ENCODE results near the gene FTCDNL1. TPM values are rescaled to one million over a fixed set of nuclear protein-coding genes. Genes with fewer than 3 reads are reported as not detected.
A peak's percentile ranks its signal among the peaks of the same experiment; 100 is the strongest.

The FTCDNL1 gene
- total RNA-seq, 1 experiment from 2014 or later: 13.7 TPM

GRCh38 chr2:199848389-199849130, 2.4 kb downstream of the FTCDNL1 start:
- in situ Hi-C loops (cut with HindIII; ENCODE audit: low pct_unique_long_range_greater_than_20kb, low sequenced_read_pairs): no loop called here

GRCh38 chr2:199847181-199847864, 3.7 kb downstream of the FTCDNL1 start:
- DNase-seq (ENCODE audit: low read depth): no peak
- in situ Hi-C loops (cut with HindIII; ENCODE audit: low pct_unique_long_range_greater_than_20kb, low sequenced_read_pairs): no loop called here

More at GRCh38 chr2:199848389-199849130, 2.4 kb downstream of the FTCDNL1 start:
- DNase-seq (ENCODE audit: low read depth): no peak

- in situ Hi-C loops (cut with HindIII; ENCODE audit: low pct_unique_long_range_greater_than_20kb, low sequenced_read_pairs): no loop called here
- DNase-seq (ENCODE audit: low read depth): no peak
These were observed 8.2 kb downstream of the FTCDNL1 start for GRCh38 chr2:199842631-199843395.

- in situ Hi-C loops (cut with HindIII; ENCODE audit: low pct_unique_long_range_greater_than_20kb, low sequenced_read_pairs): no loop called here
- no peak for DNase-seq (ENCODE audit: low read depth)
These were observed 9.6 kb downstream of the FTCDNL1 start for GRCh38 chr2:199841409-199841808.

GRCh38 chr2:199838399-199838798, 12.6 kb downstream of the FTCDNL1 start:
- in situ Hi-C loops (cut with HindIII; ENCODE audit: low pct_unique_long_range_greater_than_20kb, low sequenced_read_pairs): no loop called here
- no peak for DNase-seq (ENCODE audit: low read depth)

GRCh38 chr2:199836943-199837342, 14.0 kb downstream of the FTCDNL1 start:
- in situ Hi-C loops (cut with HindIII; ENCODE audit: low pct_unique_long_range_greater_than_20kb, low sequenced_read_pairs): no loop called here
- no peak for DNase-seq (ENCODE audit: low read depth)

- peak; percentile 20 for DNase-seq (ENCODE audit: low read depth)
These were observed 17.5 kb downstream of the FTCDNL1 start for GRCh38 chr2:199833525-199833924.

GRCh38 chr2:199830531-199830930, 20.5 kb downstream of the FTCDNL1 start:
- in situ Hi-C loops (cut with HindIII; ENCODE audit: low pct_unique_long_range_greater_than_20kb, low sequenced_read_pairs): no loop called here

More at GRCh38 chr2:199833525-199833924, 17.5 kb downstream of the FTCDNL1 start:
- in situ Hi-C loops (cut with HindIII; ENCODE audit: low pct_unique_long_range_greater_than_20kb, low sequenced_read_pairs): no loop called here

GRCh38 chr2:199829628-199830027, 21.4 kb downstream of the FTCDNL1 start:
- in situ Hi-C loops (cut with HindIII; ENCODE audit: low pct_unique_long_range_greater_than_20kb, low sequenced_read_pairs): no loop called here
- DNase-seq (ENCODE audit: low read depth): no peak

More at GRCh38 chr2:199830531-199830930, 20.5 kb downstream of the FTCDNL1 start:
- no peak for DNase-seq (ENCODE audit: low read depth)

GRCh38 chr2:199819746-199820145, 31.2 kb downstream of the FTCDNL1 start:
- in situ Hi-C loops (cut with HindIII; ENCODE audit: low pct_unique_long_range_greater_than_20kb, low sequenced_read_pairs): no loop called here
- no peak for DNase-seq (ENCODE audit: low read depth)

GRCh38 chr2:199818754-199819153, 32.2 kb downstream of the FTCDNL1 start:
- in situ Hi-C loops (cut with HindIII; ENCODE audit: low pct_unique_long_range_greater_than_20kb, low sequenced_read_pairs): no loop called here
- DNase-seq (ENCODE audit: low read depth): no peak

- no peak for DNase-seq (ENCODE audit: low read depth)
- in situ Hi-C loops (cut with HindIII; ENCODE audit: low pct_unique_long_range_greater_than_20kb, low sequenced_read_pairs): no loop called here
These were observed 33.0 kb downstream of the FTCDNL1 start for GRCh38 chr2:199818026-199818425.

- DNase-seq (ENCODE audit: low read depth): no peak
- in situ Hi-C loops (cut with HindIII; ENCODE audit: low pct_unique_long_range_greater_than_20kb, low sequenced_read_pairs): no loop called here
These were observed 36.2 kb downstream of the FTCDNL1 start for GRCh38 chr2:199814817-199815211.

- DNase-seq (ENCODE audit: low read depth): no peak
- in situ Hi-C loops (cut with HindIII; ENCODE audit: low pct_unique_long_range_greater_than_20kb, low sequenced_read_pairs): no loop called here
These were observed 36.7 kb downstream of the FTCDNL1 start for GRCh38 chr2:199814101-199814816.

- DNase-seq (ENCODE audit: low read depth): no peak
- in situ Hi-C loops (cut with HindIII; ENCODE audit: low pct_unique_long_range_greater_than_20kb, low sequenced_read_pairs): no loop called here
These were observed 38.5 kb downstream of the FTCDNL1 start for GRCh38 chr2:199812493-199812892.

GRCh38 chr2:199811346-199811745, 39.6 kb downstream of the FTCDNL1 start:
- in situ Hi-C loops (cut with HindIII; ENCODE audit: low pct_unique_long_range_greater_than_20kb, low sequenced_read_pairs): no loop called here
- DNase-seq (ENCODE audit: low read depth): no peak

GRCh38 chr2:199810422-199811171, 40.4 kb downstream of the FTCDNL1 start:
- in situ Hi-C loops (cut with HindIII; ENCODE audit: low pct_unique_long_range_greater_than_20kb, low sequenced_read_pairs): no loop called here
- no peak for DNase-seq (ENCODE audit: low read depth)

GRCh38 chr2:199807966-199808365, 43.0 kb downstream of the FTCDNL1 start:
- no peak for DNase-seq (ENCODE audit: low read depth)
- in situ Hi-C loops (cut with HindIII; ENCODE audit: low pct_unique_long_range_greater_than_20kb, low sequenced_read_pairs): no loop called here

Data from Caki2 (cell line).